GM11168 (cell line): Measurements from ENCODE around the gene MMP20.

Experiments
- in situ Hi-C: fragments of 300-500 bp; cut with MboI; formaldehyde crosslinking; loops from one replicate; pipeline ENCODE4 v1.12.0; 2022; ENCODE audit warnings: low sequenced_read_pairs; ENCODE audit not compliant: unreplicated experiment

Gene MMP20

DNA sequence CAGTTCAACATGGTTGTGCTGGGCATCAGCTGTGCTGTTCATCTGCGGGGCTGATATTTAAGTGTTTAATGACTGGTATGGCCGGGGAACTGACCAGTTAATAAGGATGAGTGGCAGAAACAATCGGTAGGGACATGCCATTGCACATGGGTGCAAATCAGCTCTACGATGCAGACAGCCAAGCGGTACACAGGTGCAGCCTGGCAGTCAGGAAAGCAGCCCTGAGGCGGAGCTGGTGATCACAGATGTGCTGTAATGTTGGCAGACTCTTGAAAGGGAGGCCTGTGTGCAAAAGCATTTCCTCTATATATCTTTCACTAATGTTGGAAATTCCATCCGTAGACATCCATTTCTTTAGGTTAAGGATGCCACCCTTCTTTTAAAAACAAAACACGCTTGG lies 1.1 kb downstream of the MMP20 start:
- in situ Hi-C loops = no loop called here

DNA sequence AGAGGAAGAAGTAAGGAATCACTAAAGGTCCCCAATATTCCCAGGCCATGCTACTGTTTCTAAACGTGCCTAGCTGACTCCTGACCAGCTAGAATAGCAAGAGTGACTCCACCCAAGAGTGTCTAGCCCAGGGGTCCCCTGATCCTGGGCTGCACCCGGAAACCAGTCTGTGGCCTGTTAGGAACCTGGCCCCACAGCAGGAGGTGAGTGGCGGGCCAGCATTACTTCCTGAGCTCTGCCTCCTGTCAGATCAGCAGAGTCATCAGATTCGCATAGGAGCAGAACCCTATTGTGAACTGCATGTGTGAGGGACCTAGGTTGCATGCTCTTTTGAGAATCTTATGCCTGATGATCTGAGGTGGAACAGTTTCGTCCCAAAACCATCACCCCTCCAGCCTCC lies 2.0 kb downstream of the MMP20 start:
- in situ Hi-C loops = no loop called here

DNA sequence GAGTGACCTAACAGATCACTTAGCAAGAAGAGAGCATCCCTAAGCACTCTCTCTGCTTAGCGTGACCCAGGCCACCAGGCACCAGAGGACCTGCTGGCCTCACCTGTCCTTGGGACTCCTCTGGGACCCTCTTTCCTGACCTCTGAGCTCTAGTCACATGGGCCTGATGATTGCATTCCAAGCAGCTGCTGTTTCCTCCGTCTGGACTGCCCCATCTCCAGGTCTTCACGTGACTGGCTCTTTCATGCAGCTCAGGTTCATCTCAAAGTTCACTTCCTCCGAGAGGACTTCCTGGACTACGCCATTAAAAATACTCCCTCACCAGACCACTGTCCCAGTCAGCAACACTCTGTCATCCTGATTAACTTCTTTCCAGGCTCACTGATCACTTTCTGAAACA lies 2.9 kb downstream of the MMP20 start:
- in situ Hi-C loops = no loop called here

DNA sequence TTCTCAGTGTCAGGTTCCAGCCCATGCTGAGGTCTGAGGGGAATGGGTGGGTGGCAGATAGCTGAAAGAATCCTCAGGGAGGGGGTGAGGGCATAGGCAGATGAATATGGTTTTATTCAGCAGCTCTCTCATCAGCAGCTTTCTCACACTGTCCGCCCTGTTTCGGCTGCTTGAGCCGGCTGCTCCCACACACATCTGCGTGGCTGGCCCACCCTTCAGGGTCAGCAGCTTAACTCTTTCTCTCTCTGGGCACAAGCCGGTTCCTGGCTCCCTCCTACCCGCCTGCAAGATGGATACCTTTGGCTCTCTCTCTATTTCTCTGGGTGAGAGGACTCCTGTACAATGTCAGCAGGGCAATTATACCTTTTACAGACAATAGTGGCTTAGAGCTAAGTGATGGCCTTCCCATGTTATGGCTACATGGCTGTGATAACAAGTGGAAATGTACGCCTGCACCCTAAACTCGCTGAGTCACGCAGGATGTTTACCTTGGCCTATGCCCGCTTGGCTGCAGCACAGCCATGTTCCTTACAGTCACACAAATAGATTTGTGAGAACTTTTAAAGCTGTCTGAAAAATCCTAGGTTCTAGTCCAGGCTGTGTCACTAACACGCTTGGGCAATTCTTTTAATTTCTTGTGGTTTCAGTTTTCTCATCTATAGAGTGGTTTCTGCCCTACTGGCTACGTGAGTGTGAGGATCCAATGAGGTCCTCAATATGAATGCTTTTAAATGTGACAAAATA lies 4.1 kb downstream of the MMP20 start:
- in situ Hi-C loops = no loop called here

DNA sequence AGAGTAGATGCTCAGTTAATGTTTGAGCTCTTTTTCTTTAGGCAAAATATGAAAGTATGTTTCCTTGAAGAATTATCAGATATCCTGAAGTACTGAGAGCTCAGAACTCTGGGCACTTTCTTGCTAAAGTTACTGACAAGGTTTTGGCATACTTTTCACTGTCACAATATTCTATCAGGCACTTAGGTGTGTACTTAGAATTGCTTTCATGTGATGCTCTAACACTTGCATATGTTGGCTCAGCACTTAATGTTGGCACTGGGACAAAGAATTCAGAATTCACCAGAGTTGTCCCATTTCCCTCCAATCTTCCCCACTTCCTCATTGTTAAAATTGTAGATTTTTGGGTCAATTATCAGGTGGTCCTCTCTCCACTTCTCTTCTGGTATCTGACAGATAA lies 5.0 kb downstream of the MMP20 start:
- in situ Hi-C loops = no loop called here

DNA sequence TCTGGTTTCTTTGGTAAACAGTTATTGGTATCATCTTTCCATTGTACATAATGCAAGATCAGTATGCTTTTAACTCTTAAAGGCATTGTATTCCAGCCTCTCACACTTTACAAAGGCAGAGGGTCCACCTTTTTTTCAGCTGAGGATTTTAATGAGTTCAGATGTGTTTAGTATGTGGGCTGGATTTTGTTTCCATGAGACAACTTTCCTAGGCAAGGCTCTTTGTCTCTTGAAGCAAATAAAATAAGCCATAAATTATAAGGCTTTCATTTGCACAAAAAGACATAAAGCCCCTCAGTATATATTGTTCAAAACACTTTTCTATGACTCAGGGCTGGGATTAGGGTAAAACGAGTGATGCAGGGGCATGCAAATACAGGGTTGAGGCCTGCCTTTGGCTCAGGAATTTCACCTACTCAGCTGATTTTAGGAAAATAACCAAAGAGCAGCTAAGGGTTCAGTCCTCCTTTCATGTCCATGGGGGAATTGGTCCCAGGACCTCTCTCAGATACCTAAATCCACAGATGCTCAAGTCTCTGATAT lies 7.6 kb downstream of the MMP20 start:
- in situ Hi-C loops = no loop called here

DNA sequence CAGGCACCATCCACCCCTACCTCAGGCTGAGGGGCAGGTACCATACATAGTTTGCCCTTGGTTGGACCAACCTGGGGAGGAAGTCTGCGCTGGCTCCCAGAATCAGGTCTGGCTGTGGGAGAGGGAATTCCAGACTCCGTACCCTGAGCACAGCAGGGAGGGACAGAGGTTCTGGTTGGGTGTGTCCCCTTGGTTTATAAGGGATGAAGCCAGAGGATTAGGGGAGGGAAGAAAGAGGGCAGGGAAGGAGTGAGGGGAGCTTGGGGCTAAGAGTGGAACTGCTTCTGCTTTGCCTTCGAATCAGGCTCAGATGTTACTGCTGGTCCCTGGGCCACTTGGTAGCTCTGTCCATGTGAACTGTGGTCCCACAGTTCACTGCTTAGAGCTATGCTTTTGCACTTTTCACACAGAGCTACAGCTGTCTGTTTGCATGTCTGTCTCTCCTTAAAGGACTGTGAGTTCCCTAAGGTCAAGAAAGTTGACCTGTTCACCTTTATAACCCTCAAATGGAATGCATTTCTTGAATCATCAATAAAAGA lies 9.2 kb downstream of the MMP20 start:
- in situ Hi-C loops = no loop called here

DNA sequence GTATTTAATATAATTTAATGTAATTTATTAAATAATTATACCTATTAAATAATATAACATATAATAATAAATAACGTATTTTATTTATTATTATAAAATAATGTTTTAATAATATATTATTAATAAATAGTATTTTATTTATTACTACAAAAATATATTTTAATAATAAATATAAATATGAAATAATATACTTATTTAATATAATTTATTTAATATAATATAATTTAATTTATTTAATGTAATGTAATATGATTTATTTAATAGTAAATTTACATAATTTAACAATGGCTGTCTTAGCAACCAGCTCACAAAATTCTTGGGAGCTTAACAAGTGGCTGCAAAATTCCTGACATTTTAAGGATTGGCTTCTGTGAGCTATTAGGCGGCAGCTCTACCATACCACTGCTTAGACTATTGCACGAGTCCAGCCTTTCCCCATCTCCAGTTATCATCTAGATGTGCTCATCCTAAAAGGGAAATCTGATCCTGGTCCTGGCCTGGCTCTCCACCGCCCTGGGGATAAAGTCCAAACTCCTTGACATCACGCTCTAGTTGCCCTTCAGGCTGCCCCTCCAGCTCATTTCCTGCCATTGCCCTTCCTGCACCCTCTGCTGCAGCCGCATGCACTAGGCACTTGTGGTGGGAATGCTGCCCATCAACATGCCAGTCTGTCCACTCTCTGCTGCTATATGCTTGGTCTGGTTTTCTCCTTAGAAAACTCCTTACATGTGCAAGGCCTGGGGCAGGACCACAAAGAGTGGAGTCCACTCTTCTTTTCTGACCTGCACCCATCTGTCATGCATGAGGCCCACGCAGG lies 9.8 kb downstream of the MMP20 start:
- in situ Hi-C loops = no loop called here

DNA sequence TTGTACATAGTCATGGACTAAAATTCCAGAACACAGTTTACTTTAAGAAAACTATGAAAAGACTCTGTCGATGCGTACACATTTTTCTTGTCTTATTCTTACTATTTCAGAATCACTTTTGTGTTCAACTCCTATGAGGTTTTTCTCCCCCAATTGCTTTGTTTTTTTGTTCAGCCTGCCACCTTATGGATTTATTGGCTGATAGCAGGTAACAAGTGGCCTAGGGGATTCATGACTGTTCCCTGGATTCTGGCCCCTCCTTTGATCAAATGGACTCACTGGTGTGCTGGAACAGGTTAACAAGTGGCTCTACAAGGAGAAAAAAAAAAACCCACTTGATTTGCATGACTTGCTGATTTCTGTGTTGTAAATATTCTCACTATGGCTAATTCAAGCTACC lies 10.6 kb downstream of the MMP20 start:
- in situ Hi-C loops = loop anchor here (5.0 kb wide), 1 partner anchor 272 kb away; no protein-coding TSS in a partner anchor

DNA sequence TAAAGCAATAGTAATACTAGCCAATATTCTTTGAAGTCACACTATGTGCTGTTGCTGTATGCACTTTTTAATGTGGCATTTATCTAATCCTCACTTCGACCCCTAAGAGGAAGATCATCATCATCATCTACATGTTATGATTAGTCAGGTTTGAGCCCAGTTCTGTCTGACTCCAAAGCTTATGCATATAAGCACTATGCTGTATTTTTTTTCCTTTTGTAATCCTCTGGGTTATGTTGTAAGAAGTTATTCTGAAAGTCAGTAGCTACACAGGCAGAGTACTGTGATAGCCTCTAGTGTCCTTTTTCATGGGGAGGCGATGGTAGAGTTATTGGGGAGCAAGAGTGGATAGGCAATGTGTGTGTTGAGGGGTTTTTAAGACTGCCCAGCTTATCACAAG lies 11.1 kb downstream of the MMP20 start:
- in situ Hi-C loops = loop anchor here (5.0 kb wide), 1 partner anchor 272 kb away; no protein-coding TSS in a partner anchor

DNA sequence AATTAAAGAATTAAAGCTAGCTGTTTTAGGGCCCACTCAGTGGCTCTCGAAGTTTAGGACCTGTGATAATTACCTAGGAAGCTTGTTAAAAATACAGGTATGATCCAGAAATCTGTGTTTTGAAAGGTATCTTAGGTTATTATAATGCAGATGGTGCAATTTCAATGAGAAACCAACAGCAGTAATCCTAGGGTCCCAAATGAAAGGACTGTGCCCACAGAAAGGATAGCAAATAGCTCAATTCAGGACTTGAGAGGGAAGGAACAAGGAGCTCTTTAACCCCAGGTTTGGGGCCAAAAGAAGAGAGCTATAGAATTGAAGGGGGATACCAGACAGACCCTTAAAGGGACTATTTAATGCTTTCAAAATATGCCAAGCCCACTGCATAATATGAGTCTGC lies 11.7 kb downstream of the MMP20 start:
- in situ Hi-C loops = loop anchor here (5.0 kb wide), 1 partner anchor 271 kb away; no protein-coding TSS in a partner anchor

DNA sequence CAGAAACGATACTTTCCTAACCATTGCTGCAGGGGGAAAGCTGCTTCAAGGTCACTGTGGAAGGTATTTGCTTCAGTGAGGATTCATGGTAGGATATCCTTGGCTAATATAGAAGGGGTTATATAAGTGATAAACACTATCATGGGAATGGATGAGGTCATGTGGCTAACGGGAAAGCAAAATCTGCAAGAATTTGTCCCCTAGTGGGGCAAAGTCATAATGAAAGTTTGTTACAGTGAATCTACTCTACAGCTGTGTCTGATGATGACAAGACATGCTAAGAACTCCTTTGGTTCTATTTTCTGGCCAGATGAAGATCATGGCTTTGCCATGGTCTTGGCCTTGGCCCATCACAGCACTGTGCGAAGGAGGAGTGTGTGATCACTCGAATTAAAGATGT lies 13.8 kb downstream of the MMP20 start:
- in situ Hi-C loops = loop anchor here (5.0 kb wide), 1 partner anchor 269 kb away; no protein-coding TSS in a partner anchor

DNA sequence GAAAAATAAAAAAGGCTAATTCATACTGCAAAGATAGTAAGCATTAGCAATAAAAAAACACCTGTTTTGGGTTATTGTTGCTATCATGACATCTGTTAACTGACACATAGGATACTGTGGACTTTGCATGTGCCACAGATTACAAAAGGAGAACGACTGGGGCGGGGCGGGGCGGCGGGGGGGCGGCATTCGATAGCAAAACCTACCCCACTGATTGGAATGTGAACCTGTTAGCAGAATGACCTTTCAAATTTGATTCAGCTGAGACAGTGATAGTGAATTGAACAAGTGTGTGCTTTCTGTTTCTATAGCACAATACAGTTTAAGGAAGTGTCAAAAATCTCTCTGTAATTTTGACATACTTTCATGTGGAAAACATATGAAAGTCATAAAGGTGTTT lies 14.9 kb downstream of the MMP20 start:
- in situ Hi-C loops = loop anchor here (5.0 kb wide), 1 partner anchor 268 kb away; no protein-coding TSS in a partner anchor

DNA sequence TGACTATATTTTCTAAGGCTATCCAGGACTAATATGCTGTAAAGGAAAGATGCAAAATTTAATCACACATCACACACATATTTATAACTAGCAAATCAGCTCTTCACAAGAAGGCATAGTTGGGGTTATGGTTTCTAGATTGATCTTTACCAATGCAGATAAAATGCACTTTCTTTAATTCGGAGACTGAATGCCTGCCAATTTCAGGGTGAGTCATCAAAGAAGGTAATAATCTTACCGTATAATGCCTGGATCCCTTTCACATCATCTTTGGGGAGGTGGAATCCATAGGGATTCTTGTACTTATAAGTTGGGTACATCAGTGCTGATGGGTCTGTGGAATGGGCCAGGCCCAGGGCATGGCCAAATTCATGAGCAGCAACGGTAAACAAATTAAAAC lies 16.4 kb downstream of the MMP20 start:
- in situ Hi-C loops = no loop called here

DNA sequence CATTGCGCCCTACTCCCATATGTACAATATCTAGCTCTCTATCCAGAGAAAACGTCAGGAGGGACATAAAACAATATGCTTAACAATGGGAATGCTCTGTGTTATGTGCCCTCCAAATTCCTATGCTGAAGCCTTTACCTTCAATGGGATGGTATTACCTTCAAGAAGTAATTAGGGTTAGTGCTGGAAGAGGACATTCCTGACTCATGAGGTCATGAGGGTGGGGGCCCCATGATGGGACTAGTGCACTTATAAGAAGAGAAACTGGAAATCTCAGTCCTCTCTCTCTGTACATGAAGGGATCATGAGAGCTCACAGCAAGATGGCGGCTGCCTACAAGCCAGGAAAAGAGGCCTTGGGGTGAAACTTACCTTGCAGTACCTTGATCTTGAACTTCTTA lies 20.3 kb downstream of the MMP20 start:
- in situ Hi-C loops = no loop called here

DNA sequence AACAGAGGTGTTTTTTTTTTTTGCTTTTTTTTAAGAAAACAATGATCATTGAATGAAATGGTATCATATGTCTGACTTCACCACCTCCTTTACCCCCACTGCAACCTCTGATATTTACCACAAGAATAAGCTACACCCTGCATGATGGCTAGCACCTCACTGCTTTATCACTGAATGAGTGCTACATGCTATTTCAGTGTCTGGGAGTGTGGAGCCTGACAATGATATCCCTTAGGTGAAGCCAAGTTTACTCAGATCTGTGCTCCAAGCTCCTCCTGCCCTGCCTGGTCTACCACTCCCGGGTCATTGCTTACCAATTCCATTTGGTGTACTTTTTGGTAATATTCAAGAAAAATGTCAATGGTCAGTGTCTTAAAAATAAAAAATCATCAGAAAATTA lies 21.1 kb downstream of the MMP20 start:
- in situ Hi-C loops = no loop called here

DNA sequence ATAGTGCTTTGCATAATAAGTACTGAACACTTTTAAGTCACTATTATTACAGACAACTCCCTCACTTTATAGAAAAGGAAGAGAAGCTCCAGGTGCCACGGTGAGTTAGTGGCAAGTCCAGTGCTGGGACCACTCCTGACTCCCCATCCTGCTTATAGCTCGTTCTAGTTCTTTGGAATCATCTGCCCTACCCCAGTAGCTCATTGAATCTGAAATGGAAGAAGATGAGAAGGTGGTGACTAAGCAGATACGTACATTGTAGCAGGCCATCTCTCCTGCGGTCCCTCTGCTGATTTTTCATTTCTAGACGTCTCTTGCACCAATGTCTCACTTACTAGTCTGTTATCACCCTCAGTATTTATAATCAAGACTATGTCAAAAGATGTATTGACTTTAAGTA lies 21.6 kb downstream of the MMP20 start:
- in situ Hi-C loops = no loop called here

DNA sequence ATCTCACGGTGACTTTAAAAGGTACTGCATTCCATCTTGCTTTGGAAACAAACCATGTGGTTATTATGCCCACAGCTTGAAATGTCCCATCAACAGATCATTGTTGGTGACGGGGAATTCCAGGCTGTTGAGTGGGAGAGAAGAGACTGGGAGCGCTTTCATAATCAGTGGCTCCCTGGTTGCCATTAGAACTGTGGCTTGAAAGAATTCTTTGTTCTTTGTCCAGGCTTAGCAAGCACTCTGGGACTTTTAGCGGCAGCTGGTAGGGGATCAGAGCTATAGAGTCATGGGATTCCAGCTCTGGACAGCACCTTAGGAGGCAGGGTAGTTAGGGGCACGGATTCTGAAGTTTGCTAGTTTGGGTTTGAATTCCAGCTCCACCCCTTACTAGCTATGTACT lies 22.0 kb downstream of the MMP20 start:
- in situ Hi-C loops = no loop called here

DNA sequence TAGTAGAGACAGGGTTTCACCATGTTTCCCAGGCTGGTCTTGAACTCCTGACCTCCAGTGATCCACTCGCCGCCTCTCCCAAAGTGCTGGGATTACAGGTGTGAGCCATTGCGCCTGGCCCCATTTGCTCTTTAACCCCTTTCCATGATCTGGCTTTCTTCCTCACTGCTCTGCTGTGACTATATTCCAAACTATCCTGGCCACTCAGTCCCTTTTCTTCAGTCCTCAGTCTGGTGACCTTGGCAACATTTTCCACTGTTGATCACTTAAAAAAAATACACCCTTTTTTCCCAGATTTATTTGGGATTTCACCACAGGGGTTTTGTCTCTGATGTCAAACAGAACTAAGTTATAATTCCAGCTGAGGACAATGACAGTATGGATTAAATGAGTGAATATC lies 24.5 kb downstream of the MMP20 start:
- in situ Hi-C loops = no loop called here

DNA sequence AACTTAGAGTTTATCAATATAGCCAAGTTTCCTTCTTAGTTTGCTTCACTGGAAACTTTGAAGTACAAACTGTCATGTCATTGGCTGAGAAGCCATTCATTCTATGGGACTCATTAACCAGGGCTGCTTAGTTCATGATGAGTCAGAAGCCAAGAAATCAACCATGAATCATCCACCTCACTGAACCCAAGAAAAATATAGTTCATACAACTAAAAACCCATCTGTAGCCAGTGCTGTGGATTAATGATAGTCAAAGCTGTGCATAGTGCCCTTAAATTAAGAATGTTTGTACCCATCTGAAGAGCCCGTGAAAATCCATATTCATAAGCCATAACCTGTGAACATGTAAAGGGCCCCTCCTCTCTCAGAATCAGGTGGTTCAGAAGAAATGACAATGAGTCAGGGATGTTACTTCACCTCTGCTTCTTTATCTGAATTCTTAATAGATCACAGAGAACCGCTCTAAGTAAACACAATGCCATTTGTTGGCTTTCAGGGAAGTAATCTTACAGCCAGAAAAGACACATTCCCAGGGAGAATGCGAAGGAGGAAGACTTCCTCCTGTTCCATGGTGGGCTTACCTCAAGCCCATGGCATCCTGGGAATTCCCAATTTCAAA lies 25.4 kb downstream of the MMP20 start:
- in situ Hi-C loops = no loop called here

DNA sequence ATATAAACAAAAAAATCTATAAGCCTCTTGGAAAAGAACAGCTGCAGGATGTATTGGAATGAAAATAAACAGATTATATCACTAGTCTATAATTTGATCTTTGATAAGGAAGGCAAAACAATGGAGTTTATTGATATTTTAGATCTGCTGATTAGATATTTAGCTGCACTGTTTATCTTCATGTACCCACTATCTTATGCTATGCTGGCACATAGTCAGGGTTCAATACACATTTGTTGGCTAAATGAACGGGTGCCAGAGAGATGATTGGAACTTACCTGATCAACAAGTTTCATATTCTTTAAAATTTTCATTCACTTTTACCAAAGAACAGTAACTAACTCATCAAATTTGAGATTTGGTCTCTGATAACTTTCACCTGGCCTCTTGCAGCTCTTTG lies 26.9 kb downstream of the MMP20 start:
- in situ Hi-C loops = no loop called here
